HepG2 (cell line): ENCODE data around the gene TESK1. TPM values are rescaled to one million over a fixed set of nuclear protein-coding genes. Genes with fewer than 3 reads are reported as not detected.
A peak's percentile ranks its signal among the peaks of the same experiment; 100 is the strongest.

Source experiments
- AHDC1 ChIP-seq: sonication (generic); formaldehyde crosslinking; IDR thresholded peaks from 2 replicates; pipeline ENCODE4 v1.5.1; 2020; ENCODE audit warnings: mild to moderate bottlenecking, missing genetic modification reagents, borderline replicate concordance
- ERF ChIP-seq: IDR thresholded peaks from 2 replicates; pipeline ENCODE4 v1.6.1; 2018; ENCODE audit warnings: missing biosample characterization, missing genetic modification reagents
- HNRNPLL ChIP-seq: fragments of 200-400 bp; formaldehyde crosslinking; IDR thresholded peaks from 2 replicates; pipeline ENCODE4 v1.6.1; 2017; ENCODE audit warnings: mild to moderate bottlenecking, low read depth, low read length; ENCODE audit not compliant: poor library complexity, severe bottlenecking
- KDM2A ChIP-seq: sonication (generic); formaldehyde crosslinking; IDR thresholded peaks from 2 replicates; pipeline ENCODE4 v1.4.0; 2020; ENCODE audit warnings: low read depth, missing genetic modification reagents, borderline replicate concordance
- LCORL ChIP-seq, 2 experiments: fragments of 450-650 bp in 1 of 2; sonication (generic) in 1 of 2; formaldehyde crosslinking in 1 of 2; IDR thresholded peaks; 2 replicates each; pipeline versions ENCODE4 v1.5.0 to v1.6.1; 2017 to 2020; ENCODE audit warnings: antibody characterized with exemption in 1 of 2, missing genetic modification reagents in 1 of 2
- SATB2 ChIP-seq: sonication (generic); formaldehyde crosslinking; IDR thresholded peaks from 2 replicates; pipeline ENCODE4 v1.5.0; 2020; ENCODE audit warnings: missing genetic modification reagents
- SPEN ChIP-seq: sonication (generic); formaldehyde crosslinking; IDR thresholded peaks from 2 replicates; pipeline ENCODE4 v1.5.1; 2020; ENCODE audit warnings: low read depth, mild to moderate bottlenecking, missing genetic modification reagents
- SRF ChIP-seq: IDR thresholded peaks from 2 replicates; pipeline ENCODE4 v1.6.1; 2011; ENCODE audit warnings: mild to moderate bottlenecking, low read depth, low read length, moderate library complexity
- TCF12 ChIP-seq, 2 experiments: fragments of 450-650 bp in 1 of 2; sonication (generic) in 1 of 2; formaldehyde crosslinking in 1 of 2; IDR thresholded peaks; 2 replicates each; pipeline versions ENCODE4 v1.6.1 to v1.8.0; 2017 to 2022; ENCODE audit warnings: antibody characterized with exemption in 1 of 2, mild to moderate bottlenecking in 1 of 2, missing genetic modification reagents in 1 of 2, moderate library complexity in 1 of 2
- ZC3H4 ChIP-seq: sonication (generic); formaldehyde crosslinking; IDR thresholded peaks from 2 replicates; pipeline ENCODE4 v1.4.0; 2020; ENCODE audit warnings: missing genetic modification reagents, borderline replicate concordance
- ZNF839 ChIP-seq: sonication (generic); formaldehyde crosslinking; IDR thresholded peaks from 2 replicates; pipeline ENCODE4 v1.4.0; 2020; ENCODE audit warnings: missing genetic modification reagents, mild to moderate bottlenecking, borderline replicate concordance
- polyA plus RNA-seq, 8 experiments: library from polyadenylated mRNA; depleted of rRNA in 3 of 8; stranded (reverse) in 7 of 8; unstranded in 1 of 8; fragments of >200 nt; fragmentation: Illumina TruSeq in 4 of 8; extraction: Trizol in 4 of 8; gene quantifications; 2 replicates each; pipeline versions ENCODE4 v1.2.1 to v1.2.3, GENCODE V29; 2011 to 2016; ENCODE audit warnings: low read depth in 4 of 8, missing spikeins in 1 of 8, mixed read lengths in 1 of 8; ENCODE audit not compliant: insufficient read depth in 1 of 8
- total RNA-seq, 5 experiments: library from RNA; depleted of rRNA; stranded (reverse); fragments of >200 nt; fragmentation: Illumina TruSeq; extraction: Trizol; gene quantifications; 2 replicates each; pipeline ENCODE4 v1.2.3, GENCODE V29; 2016; ENCODE audit warnings: low read depth in 1 of 5
- TF ChIP-seq, protein P1 (sequence below): sonication (generic); formaldehyde crosslinking; conservative IDR thresholded peaks from 2 replicates; pipeline ENCODE4 v1.8.1; 2023; ENCODE audit warnings: missing genetic modification reagents
- TF ChIP-seq, protein P2 (sequence below): sonication (generic); formaldehyde crosslinking; IDR thresholded peaks from 2 replicates; pipeline ENCODE4 v1.4.0; 2020; ENCODE audit warnings: missing genetic modification reagents

Gene TESK1
- total and polyA plus RNA-seq, 2 of the 13 experiments (the other 11 are each of a cell fraction or from before 2014, with no cell fraction given), result 7.3 to 13.6 TPM

DNA sequence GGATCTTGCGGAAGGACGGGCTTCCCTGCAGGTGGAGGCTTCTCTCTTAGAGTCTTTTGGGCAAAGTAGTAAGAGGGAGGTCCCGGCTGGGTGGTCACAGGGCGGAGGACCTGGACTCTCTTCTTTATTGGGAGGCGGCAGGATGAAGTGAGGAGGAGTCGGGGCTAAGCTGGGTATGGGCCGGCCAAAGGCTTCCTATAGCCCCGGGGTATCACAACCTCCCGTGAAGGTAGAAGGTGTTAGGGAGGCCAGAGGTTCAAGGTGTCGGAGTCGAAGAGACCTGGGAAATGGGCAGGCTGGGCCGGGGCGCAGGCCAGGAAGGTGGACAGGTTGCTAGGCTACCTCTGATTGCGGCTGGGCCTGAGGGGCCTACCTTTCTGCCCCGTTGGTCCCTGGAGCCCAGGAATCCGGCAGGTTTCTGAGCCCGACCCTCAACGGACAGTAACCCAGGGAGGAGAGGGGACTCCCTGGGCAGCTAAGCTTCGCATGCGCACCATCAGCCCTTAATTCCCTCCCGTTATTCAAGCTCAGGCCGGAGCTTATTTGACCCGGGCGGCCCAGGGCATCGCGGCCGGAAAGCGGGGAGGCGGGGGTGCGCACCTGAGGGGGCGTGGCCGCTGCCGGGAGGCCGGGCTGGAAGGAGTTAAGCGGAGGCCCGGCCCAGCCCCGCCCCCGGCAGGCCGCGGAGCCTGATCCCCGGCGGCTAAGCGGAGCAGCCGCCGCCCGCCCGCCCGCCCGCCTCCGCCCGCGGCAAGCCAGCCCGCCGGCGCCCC lies at the start of gene TESK1 (continued):
- TF ChIP-seq, protein P1, sequence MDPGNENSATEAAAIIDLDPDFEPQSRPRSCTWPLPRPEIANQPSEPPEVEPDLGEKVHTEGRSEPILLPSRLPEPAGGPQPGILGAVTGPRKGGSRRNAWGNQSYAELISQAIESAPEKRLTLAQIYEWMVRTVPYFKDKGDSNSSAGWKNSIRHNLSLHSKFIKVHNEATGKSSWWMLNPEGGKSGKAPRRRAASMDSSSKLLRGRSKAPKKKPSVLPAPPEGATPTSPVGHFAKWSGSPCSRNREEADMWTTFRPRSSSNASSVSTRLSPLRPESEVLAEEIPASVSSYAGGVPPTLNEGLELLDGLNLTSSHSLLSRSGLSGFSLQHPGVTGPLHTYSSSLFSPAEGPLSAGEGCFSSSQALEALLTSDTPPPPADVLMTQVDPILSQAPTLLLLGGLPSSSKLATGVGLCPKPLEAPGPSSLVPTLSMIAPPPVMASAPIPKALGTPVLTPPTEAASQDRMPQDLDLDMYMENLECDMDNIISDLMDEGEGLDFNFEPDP (CRISPR knock-in tag), result no peak
- TF ChIP-seq ERF (CRISPR knock-in tag) (no peak), SPEN (CRISPR knock-in tag) (peak; percentile 80; the same call in 1 of the 2 replicates), ZC3H4 (CRISPR knock-in tag) (no peak), ZNF839 (CRISPR knock-in tag) (no peak), KDM2A (peak; percentile 49; the same call in 1 of the 2 replicates), LCORL (IDR thresholded peaks at IDR 0.05) (no peak), LCORL (CRISPR knock-in tag; IDR thresholded peaks at IDR 0.05) (no peak), AHDC1 (CRISPR knock-in tag) (no peak), TCF12 (IDR thresholded peaks at IDR 0.05) (no peak), TCF12 (CRISPR knock-in tag; IDR thresholded peaks at IDR 0.05) (peak; percentile 3; the same call in 1 of the 2 replicates), SRF (no peak), HNRNPLL (no peak), SATB2 (CRISPR knock-in tag) (no peak)
- TF ChIP-seq, protein P2, sequence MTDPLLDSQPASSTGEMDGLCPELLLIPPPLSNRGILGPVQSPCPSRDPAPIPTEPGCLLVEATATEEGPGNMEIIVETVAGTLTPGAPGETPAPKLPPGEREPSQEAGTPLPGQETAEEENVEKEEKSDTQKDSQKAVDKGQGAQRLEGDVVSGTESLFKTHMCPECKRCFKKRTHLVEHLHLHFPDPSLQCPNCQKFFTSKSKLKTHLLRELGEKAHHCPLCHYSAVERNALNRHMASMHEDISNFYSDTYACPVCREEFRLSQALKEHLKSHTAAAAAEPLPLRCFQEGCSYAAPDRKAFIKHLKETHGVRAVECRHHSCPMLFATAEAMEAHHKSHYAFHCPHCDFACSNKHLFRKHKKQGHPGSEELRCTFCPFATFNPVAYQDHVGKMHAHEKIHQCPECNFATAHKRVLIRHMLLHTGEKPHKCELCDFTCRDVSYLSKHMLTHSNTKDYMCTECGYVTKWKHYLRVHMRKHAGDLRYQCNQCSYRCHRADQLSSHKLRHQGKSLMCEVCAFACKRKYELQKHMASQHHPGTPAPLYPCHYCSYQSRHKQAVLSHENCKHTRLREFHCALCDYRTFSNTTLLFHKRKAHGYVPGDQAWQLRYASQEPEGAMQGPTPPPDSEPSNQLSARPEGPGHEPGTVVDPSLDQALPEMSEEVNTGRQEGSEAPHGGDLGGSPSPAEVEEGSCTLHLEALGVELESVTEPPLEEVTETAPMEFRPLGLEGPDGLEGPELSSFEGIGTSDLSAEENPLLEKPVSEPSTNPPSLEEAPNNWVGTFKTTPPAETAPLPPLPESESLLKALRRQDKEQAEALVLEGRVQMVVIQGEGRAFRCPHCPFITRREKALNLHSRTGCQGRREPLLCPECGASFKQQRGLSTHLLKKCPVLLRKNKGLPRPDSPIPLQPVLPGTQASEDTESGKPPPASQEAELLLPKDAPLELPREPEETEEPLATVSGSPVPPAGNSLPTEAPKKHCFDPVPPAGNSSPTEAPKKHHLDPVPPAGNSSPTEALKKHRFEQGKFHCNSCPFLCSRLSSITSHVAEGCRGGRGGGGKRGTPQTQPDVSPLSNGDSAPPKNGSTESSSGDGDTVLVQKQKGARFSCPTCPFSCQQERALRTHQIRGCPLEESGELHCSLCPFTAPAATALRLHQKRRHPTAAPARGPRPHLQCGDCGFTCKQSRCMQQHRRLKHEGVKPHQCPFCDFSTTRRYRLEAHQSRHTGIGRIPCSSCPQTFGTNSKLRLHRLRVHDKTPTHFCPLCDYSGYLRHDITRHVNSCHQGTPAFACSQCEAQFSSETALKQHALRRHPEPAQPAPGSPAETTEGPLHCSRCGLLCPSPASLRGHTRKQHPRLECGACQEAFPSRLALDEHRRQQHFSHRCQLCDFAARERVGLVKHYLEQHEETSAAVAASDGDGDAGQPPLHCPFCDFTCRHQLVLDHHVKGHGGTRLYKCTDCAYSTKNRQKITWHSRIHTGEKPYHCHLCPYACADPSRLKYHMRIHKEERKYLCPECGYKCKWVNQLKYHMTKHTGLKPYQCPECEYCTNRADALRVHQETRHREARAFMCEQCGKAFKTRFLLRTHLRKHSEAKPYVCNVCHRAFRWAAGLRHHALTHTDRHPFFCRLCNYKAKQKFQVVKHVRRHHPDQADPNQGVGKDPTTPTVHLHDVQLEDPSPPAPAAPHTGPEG (CRISPR knock-in tag), result peak; percentile 77; the same call in 1 of the 2 replicates
